Nucleus accumbens (tissue), 56 donors: ENCODE data around the gene GAK.
A peak's percentile ranks its signal among the peaks of the same experiment; 100 is the strongest.

Experiments
- DNase-seq, 56 donors: peaks; one replicate each; lab custom pipeline; 2025; lab: John Stamatoyannopoulos, UW

GAK gene

GRCh38 chr4:834368-835147 is 97.6 kb downstream of the GAK start:
- no peak for DNase-seq

GRCh38 chr4:833731-834367 is 98.3 kb downstream of the GAK start:
- no peak for DNase-seq

- no peak for DNase-seq
Observed at GRCh38 chr4:833156-833555, 99.0 kb downstream of the GAK start.

- DNase-seq: no peak
Observed at GRCh38 chr4:832536-832935, 99.6 kb downstream of the GAK start.

- DNase-seq: no peak
Observed at GRCh38 chr4:832108-832507, 100.0 kb downstream of the GAK start.

GRCh38 chr4:831483-831805 is 100.7 kb downstream of the GAK start:
- no peak for DNase-seq

GRCh38 chr4:830601-831482 is 101.3 kb downstream of the GAK start:
- DNase-seq: no peak

GRCh38 chr4:829761-830600 is 102.1 kb downstream of the GAK start:
- no peak for DNase-seq

GRCh38 chr4:829291-829690 is 102.8 kb downstream of the GAK start:
- DNase-seq: no peak

- no peak for DNase-seq
Observed at GRCh38 chr4:828641-829271, 103.4 kb downstream of the GAK start.

- no peak for DNase-seq
Observed at GRCh38 chr4:827209-828081, 104.7 kb downstream of the GAK start.

- no peak for DNase-seq
Observed at GRCh38 chr4:826508-827208, 105.5 kb downstream of the GAK start.

- DNase-seq: peak in 2 of 56 donors; percentile 20 to 31
Observed at GRCh38 chr4:825971-826330, 106.2 kb downstream of the GAK start, which contains the start of gene CPLX1. Gene CPLX1 (minus strand): TSS chr4:826129. CDS start chr4:824522, 1,607 bp downstream.

GRCh38 chr4:825063-825970 is 106.8 kb downstream of the GAK start:
- DNase-seq: peak in 1 of 56 donors; percentile 20

- no peak for DNase-seq
Observed at GRCh38 chr4:824461-825062, 107.6 kb downstream of the GAK start.

GRCh38 chr4:823761-824460 is 108.2 kb downstream of the GAK start:
- no peak for DNase-seq
